HEK293T (cell line): ENCODE results near the gene LRP2BP.

ENCODE experiments used
- ARNT ChIP-seq: fragments of 450-650 bp; IDR thresholded peaks from 2 replicates; pipeline ENCODE4 v1.6.1; 2017; ENCODE audit warnings: mild to moderate bottlenecking
- BHLHE40 ChIP-seq: fragments of 450-650 bp; IDR thresholded peaks from 2 replicates; pipeline ENCODE4 v1.6.1; 2016; ENCODE audit warnings: mild to moderate bottlenecking, moderate library complexity, borderline replicate concordance
- CTBP1 ChIP-seq: fragments of 450-650 bp; IDR thresholded peaks from 2 replicates; pipeline ENCODE4 v1.6.1; 2016; ENCODE audit warnings: borderline replicate concordance
- ELF4 ChIP-seq: fragments of 450-650 bp; IDR thresholded peaks from 2 replicates; pipeline ENCODE4 v1.6.1; 2017; ENCODE audit warnings: antibody characterized with exemption
- FOXA1 ChIP-seq: fragments of 450-650 bp; IDR thresholded peaks from 2 replicates; pipeline ENCODE4 v1.6.1; 2016; ENCODE audit warnings: mild to moderate bottlenecking
- FOXM1 ChIP-seq: fragments of 450-650 bp; IDR thresholded peaks from 2 replicates; pipeline ENCODE4 v1.6.1; 2017; ENCODE audit warnings: mild to moderate bottlenecking, borderline replicate concordance
- L3MBTL2 ChIP-seq: fragments of 450-650 bp; conservative IDR thresholded peaks from 2 replicates; pipeline ENCODE4 v1.6.1; 2016; ENCODE audit warnings: mild to moderate bottlenecking
- LEF1 ChIP-seq: fragments of 450-650 bp; IDR thresholded peaks from 2 replicates; pipeline ENCODE4 v1.6.1; 2017; ENCODE audit warnings: mild to moderate bottlenecking, borderline replicate concordance
- NFRKB ChIP-seq: fragments of 450-650 bp; IDR thresholded peaks from 2 replicates; pipeline ENCODE4 v1.6.1; 2016; ENCODE audit warnings: mild to moderate bottlenecking, moderate library complexity
- PKNOX1 ChIP-seq: fragments of 450-650 bp; IDR thresholded peaks from 2 replicates; pipeline ENCODE4 v1.6.1; 2016
- SP1 ChIP-seq: fragments of 450-650 bp; IDR thresholded peaks from 2 replicates; pipeline ENCODE4 v1.6.1; 2017
- SUZ12 ChIP-seq: fragments of 450-650 bp; IDR thresholded peaks from 2 replicates; pipeline ENCODE4 v1.6.1; 2016; ENCODE audit warnings: mild to moderate bottlenecking
- TARDBP ChIP-seq: fragments of 450-650 bp; IDR thresholded peaks from 2 replicates; pipeline ENCODE4 v1.6.1; 2016
- ZNF384 ChIP-seq: fragments of 450-650 bp; IDR thresholded peaks from 2 replicates; pipeline ENCODE4 v1.6.1; 2016

- TF ChIP-seq ARNT (no peak), ELF4 (no peak), TARDBP (no peak), CTBP1 (no peak), SUZ12 (no peak), NFRKB (no peak), SP1 (no peak), FOXA1 (no peak), ZNF384 (no peak), BHLHE40 (no peak), LEF1 (no peak), PKNOX1 (no peak), FOXM1 (no peak), L3MBTL2 (no peak)
Measured at GRCh38 chr4:185374573-185374972, 21.2 kb downstream of the LRP2BP start.
